ENCODE data around the gene SLC15A2. TPM values are rescaled to one million over a fixed set of nuclear protein-coding genes. Genes with fewer than 3 reads are reported as not detected.

Gene SLC15A2
- total RNA-seq, 2 donors from 2014 or later, result 0.73 to 2.1 TPM

DNA sequence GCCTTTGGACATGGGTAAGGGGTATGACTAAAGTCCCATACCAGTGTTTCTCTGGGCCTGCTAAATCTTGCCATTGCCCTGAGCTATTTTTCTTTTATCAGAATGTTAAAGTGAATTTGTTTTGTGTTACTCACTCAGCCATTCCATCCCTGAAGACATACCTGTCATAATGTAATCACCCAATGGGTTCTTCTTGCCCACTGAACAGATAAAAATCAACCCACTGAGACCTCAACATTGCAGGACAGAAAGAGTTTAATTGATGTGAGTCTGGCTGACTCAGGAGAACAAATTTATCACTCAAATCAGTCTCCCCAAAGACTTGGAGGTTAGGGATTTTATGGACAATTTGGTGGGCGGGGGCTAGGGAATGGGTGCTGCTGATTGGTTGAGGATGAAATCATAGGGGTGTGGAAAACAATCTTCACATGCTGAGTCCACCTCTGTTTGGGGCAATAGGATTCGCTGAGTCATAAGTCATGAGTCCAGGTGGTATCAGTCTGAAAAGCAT lies 80.5 kb downstream of the SLC15A2 start:
- TF ChIP-seq, protein P1, sequence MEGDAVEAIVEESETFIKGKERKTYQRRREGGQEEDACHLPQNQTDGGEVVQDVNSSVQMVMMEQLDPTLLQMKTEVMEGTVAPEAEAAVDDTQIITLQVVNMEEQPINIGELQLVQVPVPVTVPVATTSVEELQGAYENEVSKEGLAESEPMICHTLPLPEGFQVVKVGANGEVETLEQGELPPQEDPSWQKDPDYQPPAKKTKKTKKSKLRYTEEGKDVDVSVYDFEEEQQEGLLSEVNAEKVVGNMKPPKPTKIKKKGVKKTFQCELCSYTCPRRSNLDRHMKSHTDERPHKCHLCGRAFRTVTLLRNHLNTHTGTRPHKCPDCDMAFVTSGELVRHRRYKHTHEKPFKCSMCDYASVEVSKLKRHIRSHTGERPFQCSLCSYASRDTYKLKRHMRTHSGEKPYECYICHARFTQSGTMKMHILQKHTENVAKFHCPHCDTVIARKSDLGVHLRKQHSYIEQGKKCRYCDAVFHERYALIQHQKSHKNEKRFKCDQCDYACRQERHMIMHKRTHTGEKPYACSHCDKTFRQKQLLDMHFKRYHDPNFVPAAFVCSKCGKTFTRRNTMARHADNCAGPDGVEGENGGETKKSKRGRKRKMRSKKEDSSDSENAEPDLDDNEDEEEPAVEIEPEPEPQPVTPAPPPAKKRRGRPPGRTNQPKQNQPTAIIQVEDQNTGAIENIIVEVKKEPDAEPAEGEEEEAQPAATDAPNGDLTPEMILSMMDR (conservative IDR thresholded peaks at IDR 0.05), result no peak
- Mint-ChIP-seq H3K27me3 (ENCODE audit: insufficient read depth) (no peaks in the 10 kb centered on the region), H3K4me3 (no peak overlapping the region), H3K36me3 (ENCODE audit: low read depth) (peaks cover 5% of the 10 kb centered on the region), H3K4me1 (peaks cover 3% of the 10 kb centered on the region), H3K27ac (no peak overlapping the region), H3K9me3 (peaks cover 24% of the 10 kb centered on the region)
- no peak overlapping the region for H3K9ac ChIP-seq (ENCODE audit: extremely low read depth, low read length, poor library complexity, severe bottlenecking)
- no peak overlapping the region for H3K27ac ChIP-seq (ENCODE audit: low read depth, low read length)
- peaks cover 14% of the 10 kb centered on the region for H3K9me3 ChIP-seq (ENCODE audit: control insufficient read depth, low read length)
- no peaks in the 10 kb centered on the region for H3K36me3 ChIP-seq (ENCODE audit: control insufficient read depth, insufficient read depth, low read length)
- no peak overlapping the region for H3K4me3 ChIP-seq (ENCODE audit: low read length)
- H3K4me1 ChIP-seq (ENCODE audit: control insufficient read depth, insufficient read depth, low read length), result no peaks in the 10 kb centered on the region
- no peak for DNase-seq
- 86 to 88% methylated on average over 1 to 2 of the region's 2 CpGs for WGBS, 2 experiments (ENCODE audit: insufficient coverage in 1 of 2, insufficient read length in 1 of 2)
- H3K27me3 ChIP-seq (ENCODE audit: control insufficient read depth, insufficient read depth, low read length, poor library complexity, severe bottlenecking), result no peaks in the 10 kb centered on the region

DNA sequence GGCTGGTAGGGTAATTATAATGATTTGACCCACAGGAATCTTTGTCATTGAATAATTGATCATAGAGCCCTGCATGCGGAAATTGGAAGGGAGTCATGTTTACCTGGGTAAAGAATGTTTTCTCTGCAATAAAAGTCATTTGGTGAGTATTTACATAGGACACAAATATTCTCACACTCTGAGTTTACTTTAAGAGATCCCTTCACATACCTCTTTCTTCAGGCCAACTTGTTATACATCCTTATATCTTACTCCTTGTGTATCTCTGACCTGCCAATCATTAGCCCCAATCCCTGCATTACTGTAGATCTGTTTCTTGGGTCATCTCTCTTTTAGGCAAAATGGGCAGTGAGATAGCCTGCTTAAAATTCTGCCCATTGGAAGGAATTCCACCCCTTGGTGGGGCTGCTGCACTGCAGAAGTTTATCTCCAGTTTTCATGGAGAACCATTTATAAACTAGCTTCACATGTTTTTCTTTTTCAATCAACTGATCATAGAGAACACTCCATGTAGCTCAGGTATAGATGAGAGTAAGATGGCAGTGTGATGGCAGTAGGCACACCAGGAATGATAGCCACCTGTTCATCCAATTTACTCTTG lies 81.6 kb downstream of the SLC15A2 start:
- WGBS, 2 experiments (ENCODE audit: insufficient coverage in 1 of 2, insufficient read length in 1 of 2), result 94% methylated on average over 1 of the region's 1 CpG; no CpG with 5 or more reads in 1 of the 2 experiments
- TF ChIP-seq, protein P1 (conservative IDR thresholded peaks at IDR 0.05), result no peak
- no peaks in the 10 kb centered on the region for H3K4me1 Mint-ChIP-seq
- Histone ChIP-seq H3K9ac (ENCODE audit: extremely low read depth, low read length, poor library complexity, severe bottlenecking) (no peak overlapping the region), H3K4me1 (ENCODE audit: control insufficient read depth, insufficient read depth, low read length) (no peaks in the 10 kb centered on the region), H3K4me3 (ENCODE audit: low read length) (no peak overlapping the region), H3K27me3 (ENCODE audit: control insufficient read depth, insufficient read depth, low read length, poor library complexity, severe bottlenecking) (no peaks in the 10 kb centered on the region), H3K36me3 (ENCODE audit: control insufficient read depth, insufficient read depth, low read length) (no peaks in the 10 kb centered on the region), H3K9me3 (ENCODE audit: control insufficient read depth, low read length) (peaks cover 13% of the 10 kb centered on the region), H3K27ac (ENCODE audit: low read depth, low read length) (no peak overlapping the region)
- H3K4me3 Mint-ChIP-seq, result no peak overlapping the region
- no peak overlapping the region for H3K27ac Mint-ChIP-seq
- H3K9me3 Mint-ChIP-seq, result peaks cover 24% of the 10 kb centered on the region
- no peaks in the 10 kb centered on the region for H3K27me3 Mint-ChIP-seq (ENCODE audit: insufficient read depth)
- DNase-seq, result no peak
- peaks cover 5% of the 10 kb centered on the region for H3K36me3 Mint-ChIP-seq (ENCODE audit: low read depth)

DNA sequence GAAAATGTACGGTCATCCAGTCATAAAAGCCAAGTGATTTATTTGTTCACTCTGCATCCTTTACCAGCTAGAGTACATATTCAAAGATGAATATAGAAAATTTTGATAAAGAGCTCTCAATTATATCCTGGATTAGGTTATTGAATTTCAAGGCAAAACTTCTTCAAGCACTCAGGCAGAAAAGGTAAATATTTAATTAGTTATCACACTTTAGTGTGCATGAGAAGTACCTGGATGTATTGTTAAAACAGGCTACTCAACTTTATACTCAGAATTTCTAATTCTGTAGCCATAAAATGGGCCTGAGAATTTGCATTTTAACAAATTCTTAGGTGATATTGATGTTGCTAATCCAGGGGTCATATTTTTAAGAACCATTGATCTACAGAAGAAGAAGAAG lies 82.5 kb downstream of the SLC15A2 start:
- DNase-seq, result no peak
- TF ChIP-seq, protein P1 (conservative IDR thresholded peaks at IDR 0.05), result no peak
- Histone ChIP-seq H3K36me3 (ENCODE audit: control insufficient read depth, insufficient read depth, low read length) (no peaks in the 10 kb centered on the region), H3K27ac (ENCODE audit: low read depth, low read length) (no peak overlapping the region), H3K9me3 (ENCODE audit: control insufficient read depth, low read length) (peaks cover 13% of the 10 kb centered on the region), H3K27me3 (ENCODE audit: control insufficient read depth, insufficient read depth, low read length, poor library complexity, severe bottlenecking) (no peaks in the 10 kb centered on the region), H3K9ac (ENCODE audit: extremely low read depth, low read length, poor library complexity, severe bottlenecking) (no peak overlapping the region), H3K4me3 (ENCODE audit: low read length) (no peak overlapping the region), H3K4me1 (ENCODE audit: control insufficient read depth, insufficient read depth, low read length) (no peaks in the 10 kb centered on the region)
- Mint-ChIP-seq H3K27me3 (ENCODE audit: insufficient read depth) (no peaks in the 10 kb centered on the region), H3K9me3 (peaks cover 24% of the 10 kb centered on the region), H3K4me1 (no peaks in the 10 kb centered on the region), H3K27ac (no peak overlapping the region), H3K36me3 (ENCODE audit: low read depth) (peaks cover 5% of the 10 kb centered on the region), H3K4me3 (no peak overlapping the region)
- WGBS, 2 experiments (ENCODE audit: insufficient coverage in 1 of 2, insufficient read length in 1 of 2), result 100% methylated on average over 1 of the region's 1 CpG; no CpG with 5 or more reads in 1 of the 2 experiments

Data from endodermal cell (in vitro differentiated cells).